GM21515 (cell line): ENCODE data around the gene HOXC4.
"Not testable (repeated sequence)": the region's sequence is repeated elsewhere in the genome, so short reads cannot be mapped to it uniquely, and the experiment has no call there.

Source experiments
- ATAC-seq: cut with Tn5 transposase; IDR thresholded peaks from one replicate; pipeline ENCODE4 v1.9.1; 2021; ENCODE audit not compliant: unreplicated experiment

HOXC4 gene

DNA sequence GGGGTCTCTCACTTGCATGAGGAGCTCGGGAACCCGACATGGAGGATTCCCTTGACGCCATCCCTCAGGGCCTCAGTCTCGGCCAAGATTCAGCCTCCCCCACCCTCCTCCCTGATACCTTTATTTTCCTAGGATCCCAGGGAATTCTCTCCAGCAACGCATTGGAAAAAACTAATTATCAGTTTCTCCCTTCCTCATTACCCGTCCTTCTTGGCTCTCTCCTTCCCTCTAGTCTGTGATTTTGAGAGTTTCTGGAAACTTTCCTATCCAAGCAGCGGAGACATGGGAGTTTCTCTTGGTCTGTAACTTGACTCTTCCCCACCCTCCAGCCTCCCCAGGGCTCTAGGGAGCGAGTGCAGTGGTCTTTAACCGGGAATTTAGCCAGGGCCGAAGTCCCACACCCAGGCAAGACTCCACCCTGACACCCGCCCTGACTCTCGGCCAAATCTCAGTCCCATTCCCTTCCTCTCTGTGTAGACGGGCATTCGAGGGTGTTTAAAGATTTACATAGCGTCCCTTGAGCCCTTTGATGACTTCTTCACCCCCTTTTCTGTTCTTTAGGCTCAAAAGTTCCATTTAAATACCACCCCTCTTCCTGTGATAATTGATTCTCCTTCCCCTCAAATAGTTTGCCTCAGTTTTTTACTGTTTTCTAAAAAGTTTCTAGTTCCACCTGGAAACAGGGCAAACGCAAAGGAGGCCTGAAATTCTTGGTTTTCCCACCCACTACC is 14.1 kb upstream of the HOXC4 start:
- no peak for ATAC-seq

DNA sequence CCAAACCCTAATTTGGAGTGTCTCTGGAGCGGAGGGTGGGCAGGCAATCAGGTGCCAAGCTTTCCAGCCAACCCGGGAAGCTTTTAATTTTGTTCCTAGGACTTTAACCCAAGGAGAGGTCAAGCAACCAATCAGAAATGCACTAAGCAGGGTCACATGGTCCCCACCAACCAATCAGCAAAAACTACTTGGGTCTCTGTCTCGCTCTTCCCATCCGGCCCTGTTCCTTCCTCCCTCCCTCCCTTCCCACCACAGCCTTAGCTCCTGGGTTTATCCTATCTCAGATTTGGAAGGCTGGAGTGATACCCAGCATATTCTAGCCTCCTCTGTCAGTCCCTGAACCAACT is 13.5 kb upstream of the HOXC4 start:
- no peak for ATAC-seq

DNA sequence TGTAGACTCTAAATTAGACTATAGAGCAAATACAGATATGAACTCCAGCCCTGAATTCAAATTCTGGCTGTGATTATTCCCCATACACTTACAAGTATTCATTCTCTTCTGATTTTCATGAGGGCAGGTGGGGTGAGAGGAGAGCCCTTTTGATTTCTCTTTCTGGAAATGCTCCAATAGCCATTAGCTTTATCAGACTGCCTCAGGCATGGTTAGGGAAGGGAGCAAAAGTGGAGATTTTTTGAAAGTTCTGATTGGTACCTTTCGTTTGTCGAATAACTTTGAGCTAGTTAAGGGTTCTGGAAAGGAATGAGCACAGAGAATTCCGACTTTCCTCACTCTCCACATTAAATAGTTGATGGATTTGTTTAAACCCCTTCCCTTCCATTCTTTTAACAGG is 13.0 kb upstream of the HOXC4 start:
- ATAC-seq: no peak

DNA sequence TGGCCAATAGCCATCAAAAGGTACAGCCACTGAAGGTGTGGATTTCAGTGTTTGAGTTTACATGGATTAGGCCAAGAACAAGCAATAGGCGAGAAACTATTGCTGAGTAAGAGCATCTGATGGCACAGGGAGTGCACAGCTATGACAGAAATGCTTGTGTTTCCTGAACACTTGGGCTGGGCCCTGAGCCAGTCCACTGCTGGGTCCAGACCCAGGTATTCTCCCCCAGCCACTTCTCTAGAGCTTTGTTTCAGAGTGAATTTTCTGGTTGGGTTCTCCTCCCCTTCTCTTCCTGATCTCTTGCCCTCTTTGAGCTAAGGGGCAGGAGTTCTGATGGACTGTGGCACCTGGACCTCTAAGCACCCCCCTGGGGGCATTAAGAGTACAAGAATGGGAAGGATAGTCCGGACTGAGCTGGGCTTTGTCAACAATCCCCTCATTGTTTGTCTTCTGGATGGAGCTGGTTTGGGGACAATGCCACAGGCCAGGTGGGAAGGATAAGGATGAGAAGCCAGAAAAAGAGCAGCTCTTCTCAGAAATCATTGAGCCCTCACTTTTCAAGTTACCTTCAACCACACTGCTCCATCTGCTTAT is 12.4 kb upstream of the HOXC4 start:
- ATAC-seq: no peak

DNA sequence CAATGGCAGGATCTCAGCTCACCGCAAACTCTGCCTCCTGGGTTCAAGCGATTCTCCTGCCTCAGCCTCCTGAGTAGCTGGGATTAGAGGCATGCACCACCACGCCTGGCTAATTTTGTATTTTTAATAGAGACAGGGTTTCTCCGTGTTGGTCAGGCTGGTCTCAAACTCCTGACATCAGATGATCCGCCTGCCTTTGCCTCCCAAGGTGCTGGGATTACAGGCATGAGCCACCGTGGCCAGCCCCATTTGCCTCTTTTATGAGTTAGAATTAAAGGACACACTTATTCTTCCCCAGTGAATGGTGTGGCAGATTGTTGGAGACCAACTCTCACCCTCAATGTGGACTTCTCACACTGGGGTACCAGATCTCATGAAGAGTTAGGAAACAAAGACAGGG is 11.6 kb upstream of the HOXC4 start:
- not testable (repeated sequence) for ATAC-seq

DNA sequence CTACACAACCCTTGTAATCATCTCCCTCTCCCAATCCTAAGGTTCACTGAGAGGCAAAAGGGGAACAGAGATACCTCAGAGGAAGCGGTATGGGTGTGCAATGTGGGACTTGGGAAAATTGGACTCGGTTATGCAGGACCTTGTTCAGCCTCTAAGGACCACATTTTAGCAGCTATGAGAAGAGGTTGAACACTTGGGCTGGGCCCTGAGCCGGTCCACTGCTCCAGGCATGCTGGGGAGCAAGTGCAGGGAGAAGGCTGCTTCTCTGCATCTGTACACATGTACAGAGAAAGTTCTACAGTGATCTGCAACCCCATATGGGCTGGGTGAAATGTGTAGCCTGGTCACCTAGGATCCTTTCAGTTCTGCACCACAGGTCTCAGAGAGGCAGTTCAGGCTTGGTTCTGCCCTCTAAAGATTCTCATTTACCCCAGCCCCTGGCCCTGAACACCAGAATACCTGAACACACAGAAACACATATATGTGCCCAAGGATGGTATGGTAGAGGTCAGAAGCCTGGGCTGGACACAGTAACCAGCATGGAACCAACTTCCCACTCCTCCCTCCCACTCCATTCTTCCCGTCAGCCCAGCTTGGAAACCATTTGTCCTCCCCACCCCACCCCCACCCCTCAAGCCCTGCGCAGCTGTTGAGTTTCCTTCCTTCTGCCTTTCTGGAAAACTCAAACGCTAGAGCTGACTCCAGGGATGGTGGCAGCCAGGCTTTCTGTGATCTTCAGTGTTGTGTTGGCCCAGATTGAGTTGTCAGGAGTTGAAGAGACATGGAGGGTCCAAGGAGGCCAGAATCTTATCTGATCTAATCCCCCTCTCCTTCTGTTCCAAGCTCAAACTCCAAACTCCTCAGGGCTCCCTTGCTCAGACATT is 10.4 kb upstream of the HOXC4 start:
- no peak for ATAC-seq

DNA sequence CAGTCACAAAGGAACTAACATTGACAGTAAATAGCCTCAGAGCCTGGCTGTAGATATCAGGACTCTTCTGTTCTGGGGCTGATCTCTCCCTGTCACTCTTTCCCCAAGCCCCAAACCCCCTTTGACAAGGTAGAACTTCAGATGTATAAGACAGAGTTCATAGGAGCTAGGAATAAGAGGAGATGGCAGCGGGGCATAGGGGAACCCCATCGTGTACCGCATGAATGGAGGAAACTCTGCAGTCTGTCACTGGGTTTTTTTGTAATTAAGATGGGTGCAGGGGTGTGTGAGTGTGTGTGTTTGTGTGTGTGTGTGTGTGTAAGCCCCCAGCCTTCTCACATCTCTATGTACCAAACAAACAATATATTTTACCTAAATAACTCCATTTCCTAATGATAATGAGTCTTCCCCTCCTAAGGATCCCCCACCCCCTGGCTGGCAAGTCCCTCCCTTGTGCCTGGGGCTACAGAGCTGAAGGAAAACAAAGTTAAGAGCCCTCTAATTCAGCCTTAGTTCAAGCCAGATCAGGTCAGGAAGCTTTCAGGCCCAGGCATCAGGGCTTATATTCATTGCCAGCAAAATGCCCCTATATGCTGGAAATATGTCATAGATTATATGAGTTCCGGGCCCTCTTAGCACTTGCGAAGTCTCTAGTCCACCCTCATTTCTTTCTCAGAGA is 9.1 kb upstream of the HOXC4 start:
- no peak for ATAC-seq

DNA sequence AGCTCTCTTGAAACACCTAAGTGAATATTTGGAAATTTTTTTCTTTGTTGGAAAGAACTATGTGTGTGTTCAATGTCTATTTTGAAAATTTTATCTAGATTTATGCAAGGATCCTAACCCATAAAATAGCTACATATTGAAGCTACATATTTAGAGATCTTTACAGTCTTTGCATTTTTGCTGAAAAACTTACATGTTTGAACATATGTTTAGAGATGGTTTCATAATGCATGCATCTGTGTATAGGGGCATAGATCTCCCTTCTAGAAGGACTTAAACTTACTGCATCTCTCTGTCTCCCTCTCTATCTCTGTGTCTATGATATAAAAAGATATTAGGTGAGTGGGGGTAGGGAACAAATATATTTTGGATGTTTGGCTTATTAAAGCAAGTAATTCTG is 8.2 kb upstream of the HOXC4 start:
- ATAC-seq: no peak

DNA sequence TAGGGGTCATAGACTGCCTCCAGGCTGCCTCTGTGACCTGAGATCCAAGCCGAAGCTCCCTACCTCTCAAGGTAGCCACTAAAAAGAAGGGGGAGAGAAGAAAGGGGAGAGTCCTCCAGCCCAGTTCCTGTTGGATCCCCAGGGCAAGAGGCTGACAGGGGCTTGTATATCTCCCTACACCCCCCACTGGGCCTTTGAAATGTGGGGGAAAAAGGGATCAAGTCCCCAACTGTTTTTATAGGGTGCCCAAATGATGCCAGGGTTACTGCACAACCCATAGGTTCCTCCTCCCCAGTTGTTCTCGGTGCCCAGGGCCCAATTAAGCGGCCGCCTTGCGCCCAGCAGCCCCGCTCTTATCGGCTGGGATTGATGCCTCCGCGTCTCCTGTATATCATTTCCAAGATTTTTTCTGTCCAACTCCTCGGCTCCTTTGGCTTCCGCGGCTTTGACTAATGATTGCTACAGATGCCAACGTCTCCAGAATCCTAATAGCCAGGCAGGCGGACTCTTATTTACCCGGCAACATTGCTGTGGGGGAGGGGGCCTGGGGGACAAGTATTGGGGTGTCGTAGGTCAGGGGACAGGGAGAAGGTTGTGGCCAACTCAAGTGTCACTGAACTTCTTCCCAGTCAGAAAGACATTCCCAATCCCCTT is 7.6 kb upstream of the HOXC4 start:
- ATAC-seq: no peak

DNA sequence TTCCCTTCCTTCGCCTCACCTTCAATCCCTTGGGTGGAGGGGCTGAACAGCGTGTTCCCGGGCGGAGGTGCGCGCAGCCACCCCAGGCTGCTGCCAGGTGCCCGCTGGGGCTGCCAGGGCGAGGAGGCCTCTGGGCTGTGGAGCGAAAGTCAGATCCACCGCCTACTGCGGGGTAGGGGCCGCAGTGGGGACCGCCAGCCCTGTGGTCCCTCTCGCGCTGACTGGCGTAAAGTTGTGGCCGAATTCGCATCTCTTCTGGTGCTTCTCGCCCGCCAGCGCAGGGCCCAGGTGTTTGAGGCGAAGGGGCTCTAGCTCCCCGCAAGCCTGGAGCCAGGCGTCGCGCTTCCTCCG is 6.9 kb upstream of the HOXC4 start:
- no peak for ATAC-seq

DNA sequence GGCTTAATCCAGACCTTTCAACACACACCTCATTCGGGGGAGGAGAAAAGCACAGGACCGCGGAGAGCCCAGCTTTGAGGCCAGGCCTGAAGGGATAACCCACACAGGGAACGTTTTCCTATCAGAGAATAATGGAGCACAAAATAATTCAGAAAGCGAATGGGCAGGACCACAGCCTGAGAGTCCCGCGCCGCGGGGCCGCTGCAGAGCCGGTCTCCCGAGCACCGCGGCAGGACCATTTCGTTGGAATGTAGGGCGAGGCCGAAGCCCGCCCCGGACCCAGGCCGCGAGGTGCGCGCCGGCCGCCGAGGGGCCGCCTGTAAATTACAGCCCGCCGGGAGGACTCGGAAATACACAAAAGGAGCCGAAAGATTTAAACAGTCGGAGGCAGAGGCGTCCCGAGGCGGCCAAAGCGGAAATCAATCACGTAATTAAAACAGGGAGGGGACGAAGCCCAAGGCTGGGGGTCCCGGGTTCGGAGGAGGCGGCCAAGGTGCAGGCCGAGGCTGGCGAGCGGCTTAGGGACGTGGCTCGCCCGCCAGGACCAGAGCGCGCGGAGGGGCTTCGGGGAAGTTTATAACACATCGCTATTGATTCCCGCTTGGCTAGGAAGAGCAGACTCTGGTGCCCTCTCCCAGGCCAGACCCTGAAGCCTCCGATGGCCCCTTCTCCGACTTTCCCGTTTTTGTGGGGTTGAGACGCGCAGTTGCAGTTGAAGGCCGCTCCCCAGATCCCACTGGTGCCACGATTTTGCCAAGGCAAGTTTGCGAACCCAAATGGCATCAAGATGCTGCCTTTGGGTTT is 6.3 kb upstream of the HOXC4 start:
- no peak for ATAC-seq

DNA sequence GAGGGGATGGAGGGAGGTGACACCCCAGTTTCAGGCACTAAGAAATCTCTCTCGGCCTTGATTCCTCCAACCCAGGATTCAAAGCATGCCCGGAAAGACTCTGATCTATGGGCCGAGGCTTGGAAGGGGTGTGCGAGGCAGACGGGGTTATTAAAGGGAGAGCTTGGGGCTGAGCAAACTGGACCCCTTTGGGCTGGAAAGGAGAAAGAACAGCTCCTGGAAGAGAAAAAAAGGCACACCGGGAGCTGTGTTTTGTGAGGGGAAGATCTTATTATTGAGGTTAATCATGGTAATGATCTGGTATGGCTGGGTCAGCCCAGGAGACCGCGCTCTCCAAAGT is 5.7 kb upstream of the HOXC4 start:
- ATAC-seq: no peak

DNA sequence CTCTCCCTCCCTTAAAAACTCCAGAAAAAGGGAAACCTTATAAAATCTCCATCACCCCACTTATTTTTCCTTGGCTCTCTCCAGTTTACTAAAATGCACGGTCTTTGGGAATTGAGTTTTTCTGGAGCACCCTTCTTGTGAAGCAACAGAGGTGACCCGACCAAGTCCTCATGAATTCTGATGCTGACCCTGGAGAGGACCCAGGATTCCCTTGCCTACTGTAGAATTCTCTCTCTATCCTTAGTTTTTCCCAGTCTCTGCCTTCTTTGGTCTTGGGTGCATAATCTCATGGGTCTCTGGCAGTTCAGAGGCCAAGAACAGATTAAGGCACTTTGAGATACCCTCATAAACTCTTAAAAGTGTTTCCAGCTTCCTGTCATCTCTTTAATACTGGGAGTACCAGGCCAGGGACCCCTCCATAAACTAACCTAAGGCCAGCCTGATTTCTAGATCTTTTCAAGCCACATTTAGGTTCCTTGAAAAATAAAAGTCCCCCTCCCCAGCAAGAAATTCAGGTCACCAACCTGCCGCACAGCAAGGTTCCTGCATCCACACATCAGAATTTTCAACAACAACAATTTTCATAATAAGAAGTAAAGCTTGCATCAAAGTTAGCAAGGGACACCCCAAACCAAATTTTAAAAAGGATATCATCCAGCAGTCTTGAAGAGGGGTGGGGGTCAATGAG is 5.1 kb upstream of the HOXC4 start:
- ATAC-seq: no peak

DNA sequence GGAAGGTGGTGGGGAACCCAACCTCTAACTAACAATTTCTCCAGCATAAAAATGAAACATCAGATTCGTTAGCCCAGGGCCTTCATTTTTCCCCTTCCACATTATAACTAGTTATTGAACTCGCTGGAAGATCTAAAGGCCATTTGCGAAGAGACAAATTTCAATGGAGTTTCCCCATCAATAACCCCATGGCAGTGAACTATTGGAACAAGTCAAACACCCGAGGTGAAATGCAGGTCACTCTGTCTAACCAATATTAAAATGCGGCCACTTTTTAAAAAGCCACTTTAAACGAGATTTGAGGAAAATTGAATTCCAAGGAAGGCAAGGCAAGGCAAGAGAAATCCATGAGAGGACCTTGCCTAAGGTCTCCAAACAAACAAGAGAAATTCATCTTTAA is 4.5 kb upstream of the HOXC4 start:
- no peak for ATAC-seq

DNA sequence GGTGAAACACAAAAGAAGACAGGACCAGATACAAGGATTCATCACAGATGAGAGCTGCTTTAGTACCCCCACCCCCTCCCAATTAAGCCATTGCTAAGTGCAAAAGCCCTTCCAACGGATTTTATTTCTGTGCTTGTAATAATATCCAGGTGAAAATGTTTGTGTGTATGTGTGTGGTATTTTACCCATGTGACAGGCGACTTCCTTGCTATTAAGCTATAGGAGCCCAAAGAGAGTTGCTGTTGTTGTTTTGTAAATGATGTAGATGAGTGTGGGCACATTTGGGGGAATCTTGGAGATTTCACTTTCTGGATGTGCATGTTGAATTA is 3.2 kb upstream of the HOXC4 start:
- no peak for ATAC-seq

DNA sequence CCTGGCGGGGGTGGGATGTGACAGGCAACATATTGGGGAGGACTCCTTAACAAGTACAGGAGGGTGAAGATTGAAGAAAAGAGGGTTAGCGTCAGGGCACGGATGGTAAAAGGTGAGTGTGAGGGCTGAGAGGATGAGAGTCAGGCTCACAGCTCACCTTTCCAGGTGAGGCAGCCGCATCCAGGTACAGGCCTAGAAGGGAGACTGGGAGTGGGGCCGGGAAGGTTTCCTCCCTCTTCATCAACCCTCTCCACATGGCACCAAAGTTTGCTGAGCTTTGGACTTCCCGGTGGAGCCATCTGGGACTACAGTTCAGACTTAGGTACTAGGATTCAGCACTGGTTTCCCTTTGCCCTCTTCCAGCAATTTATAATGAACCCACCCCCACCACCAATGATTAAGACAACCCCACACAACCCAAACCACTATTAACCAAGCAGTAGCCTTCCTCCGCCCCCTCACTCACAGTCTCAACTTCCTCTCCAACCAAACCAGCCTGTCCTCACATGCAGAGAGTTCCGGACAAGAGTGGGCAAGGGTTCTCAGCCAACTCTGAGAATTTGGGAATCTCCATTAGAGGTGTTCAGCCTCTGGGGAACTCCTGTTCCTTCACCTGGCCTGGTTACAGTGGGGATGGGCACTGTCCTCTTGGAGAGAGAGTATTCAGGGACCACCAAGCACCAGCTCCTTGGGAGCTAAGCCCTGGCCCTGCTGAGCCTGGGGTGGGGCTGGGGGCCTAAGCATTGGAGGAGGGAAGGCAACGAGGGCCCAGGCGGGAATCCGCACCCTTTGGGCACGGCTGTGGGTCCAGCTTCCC is 2.4 kb upstream of the HOXC4 start:
- ATAC-seq: no peak

DNA sequence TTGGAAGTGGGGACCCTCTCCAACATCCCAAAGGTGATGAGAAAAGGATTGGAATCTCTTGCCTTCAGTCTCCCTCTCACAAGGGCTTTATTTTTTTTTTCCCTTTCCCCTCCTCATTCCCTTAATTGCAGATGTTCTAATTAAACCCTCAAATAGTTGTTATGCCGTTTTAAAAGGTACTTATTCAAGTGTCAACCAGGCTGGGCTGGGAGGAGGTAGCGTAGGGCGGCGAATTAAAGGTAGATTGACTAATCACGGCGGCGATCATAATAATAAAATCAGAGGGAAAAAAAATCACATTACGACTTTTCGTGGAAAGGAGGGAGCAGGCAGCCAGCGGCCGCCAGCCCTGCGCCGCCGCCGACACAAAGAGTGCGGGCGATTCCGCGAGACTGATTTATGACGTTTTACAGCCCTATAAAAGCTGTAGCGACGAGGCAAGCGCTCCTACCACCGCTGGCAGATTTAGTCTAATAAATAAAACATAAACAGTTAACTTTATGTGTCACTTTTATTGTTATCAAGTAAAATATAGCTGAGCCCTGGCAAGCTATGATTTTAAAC is 1.7 kb upstream of the HOXC4 start:
- no peak for ATAC-seq

DNA sequence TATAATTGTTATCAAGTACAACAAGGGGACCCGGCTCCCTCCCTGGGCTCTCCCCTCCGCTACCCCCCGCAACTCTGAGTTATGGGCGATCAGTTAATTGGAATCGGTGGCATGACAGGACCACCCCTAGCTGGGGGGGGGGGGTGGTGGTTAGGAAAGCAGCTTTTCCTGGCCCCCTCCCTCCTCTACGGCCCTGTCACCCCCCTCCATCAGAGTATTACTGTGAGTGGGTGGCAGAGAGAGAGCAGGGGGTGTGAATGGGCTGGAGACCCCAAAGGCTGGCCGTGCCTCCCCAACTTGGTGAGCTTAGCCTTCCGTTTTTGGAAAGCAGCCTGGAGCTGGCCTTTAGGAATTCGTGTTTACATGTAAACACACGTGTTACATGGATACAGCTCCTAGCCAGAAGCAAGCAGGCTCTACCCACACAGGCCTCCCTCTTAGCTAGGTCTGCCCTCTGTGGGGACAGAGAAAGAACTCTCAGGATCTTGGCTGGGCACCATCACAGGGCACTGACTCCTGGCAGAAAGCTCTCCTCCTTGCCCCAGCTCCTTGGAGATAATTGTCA is 1.1 kb upstream of the HOXC4 start:
- no peak for ATAC-seq
